Lower lobe of right lung (tissue), 2 donors: ENCODE measurements around the gene IRF1. TPM values are rescaled to one million over a fixed set of nuclear protein-coding genes. Genes with fewer than 3 reads are reported as not detected.

Experiments
- ATAC-seq, 2 donors: fragments of 200-7000 bp; cut with Tn5 transposase; one replicate each; pipeline ENCODE4 v1.9.1; 2020 to 2022; ENCODE audit warnings: mild to moderate bottlenecking in 2 of 2, moderate library complexity in 2 of 2
- DNase-seq: peaks from one replicate; pipeline ENCODE4 v3.0.0-alpha.2; 2020
- H3K27ac ChIP-seq: fragments of 200-600 bp; one replicate; pipeline ENCODE4 v1.8.0; 2022
- H3K27me3 ChIP-seq: fragments of 200-600 bp; one replicate; pipeline ENCODE4 v1.8.0; 2022; ENCODE audit warnings: low read depth
- H3K36me3 ChIP-seq: fragments of 200-600 bp; one replicate; pipeline ENCODE4 v1.8.0; 2022; ENCODE audit warnings: mild to moderate bottlenecking
- H3K4me1 ChIP-seq: fragments of 200-600 bp; one replicate; pipeline ENCODE4 v1.8.0; 2022
- H3K4me3 ChIP-seq: fragments of 200-600 bp; one replicate; pipeline ENCODE4 v1.8.0; 2022; ENCODE audit warnings: mild to moderate bottlenecking
- H3K9me3 ChIP-seq: fragments of 200-600 bp; one replicate; pipeline ENCODE4 v1.8.0; 2022
- CTCF ChIP-seq: fragments of 200-600 bp; IDR thresholded peaks from one replicate; pipeline ENCODE4 v1.8.0; 2022; ENCODE audit warnings: antibody characterized with exemption, mild to moderate bottlenecking
- intact Hi-C: fragments of 100-400 bp; cut with DNase I; formaldehyde crosslinking; loops from one replicate; pipeline ENCODE4 v1.11.0; 2022
- total RNA-seq: library from RNA; stranded (reverse); fragmentation: NEBNext Ultra II Directional; extraction: Animal tissue kit (Norgen Biotek cat#: 25700); gene quantifications from one replicate; pipeline ENCODE4 v1.2.1, GENCODE V29; 2021
- donor health status: DM: no; HTN: yes; CAD: no; lungs with severe emphysema.

IRF1 gene
- total RNA-seq, 1 donor from 2014 or later, result 81.2 TPM

- H3K4me1 ChIP-seq, result peaks cover 14% of the 10 kb centered on the region
- intact Hi-C loops, result no loop called here
- H3K4me3 ChIP-seq, result no peak overlapping the region
- no peaks in the 10 kb centered on the region for H3K36me3 ChIP-seq
- no peak for TF ChIP-seq CTCF
- ATAC-seq, result no peak
- H3K27ac ChIP-seq, result no peak overlapping the region
- no peaks in the 10 kb centered on the region for H3K9me3 ChIP-seq
- no peaks in the 10 kb centered on the region for H3K27me3 ChIP-seq
- DNase-seq, result no peak
Measured at GRCh38 chr5:132510076-132510475, 19.5 kb upstream of the IRF1 start.

- H3K9me3 ChIP-seq, result no peaks in the 10 kb centered on the region
- H3K4me3 ChIP-seq, result no peak overlapping the region
- H3K27me3 ChIP-seq, result no peaks in the 10 kb centered on the region
- TF ChIP-seq CTCF, result peak; percentile 55
- intact Hi-C loops, result no loop called here
- peak; percentile 66 to 72 for ATAC-seq
- no peak overlapping the region for H3K27ac ChIP-seq
- H3K4me1 ChIP-seq, result peaks cover 34% of the 10 kb centered on the region
- no peaks in the 10 kb centered on the region for H3K36me3 ChIP-seq
- no peak for DNase-seq
Measured at GRCh38 chr5:132506094-132506692, 15.6 kb upstream of the IRF1 start.

GRCh38 chr5:132505641-132506040, 15.1 kb upstream of the IRF1 start:
- no peak overlapping the region for H3K27ac ChIP-seq

GRCh38 chr5:132504746-132505145, 14.2 kb upstream of the IRF1 start:
- Histone ChIP-seq H3K4me1 (peaks cover 42% of the 10 kb centered on the region), H3K9me3 (no peaks in the 10 kb centered on the region), H3K4me3 (no peak overlapping the region), H3K27ac (no peak overlapping the region), H3K27me3 (no peaks in the 10 kb centered on the region), H3K36me3 (no peaks in the 10 kb centered on the region)
- no peak for TF ChIP-seq CTCF
- intact Hi-C loops, result loop anchor here (5.0 kb wide), 1 partner anchor 117 kb away; no protein-coding TSS in a partner anchor
- ATAC-seq (peak in 1 of 2 donors; percentile 37), DNase-seq (no peak)

More at GRCh38 chr5:132505641-132506040, 15.1 kb upstream of the IRF1 start:
- no peak for ATAC-seq
- no peak for TF ChIP-seq CTCF
- no peak for DNase-seq
- H3K4me3 ChIP-seq, result no peak overlapping the region
- H3K36me3 ChIP-seq, result no peaks in the 10 kb centered on the region
- intact Hi-C loops, result no loop called here
- peaks cover 39% of the 10 kb centered on the region for H3K4me1 ChIP-seq
- no peaks in the 10 kb centered on the region for H3K9me3 ChIP-seq
- H3K27me3 ChIP-seq, result no peaks in the 10 kb centered on the region

- H3K4me3 ChIP-seq, result no peak overlapping the region
- no peak for ATAC-seq
- no peaks in the 10 kb centered on the region for H3K9me3 ChIP-seq
- no peak for DNase-seq
- no peaks in the 10 kb centered on the region for H3K27me3 ChIP-seq
- no peak for TF ChIP-seq CTCF
- H3K36me3 ChIP-seq, result no peaks in the 10 kb centered on the region
- intact Hi-C loops, result loop anchor here (5.0 kb wide), 1 partner anchor 116 kb away; no protein-coding TSS in a partner anchor
- peak overlapping the region; percentile 69 for H3K27ac ChIP-seq
- H3K4me1 ChIP-seq, result peaks cover 43% of the 10 kb centered on the region
Measured at GRCh38 chr5:132503244-132503643, 12.7 kb upstream of the IRF1 start.
